H9 (cell line): ENCODE measurements around the gene DNAH1. TPM values are rescaled to one million over a fixed set of nuclear protein-coding genes. Genes with fewer than 3 reads are reported as not detected.

Experiments used
- DNase-seq: peaks from one replicate; pipeline ENCODE4 v3.0.0-alpha.2; 2017
- H2AFZ ChIP-seq: one replicate; pipeline ENCODE4 v1.6.1; 2013; ENCODE audit warnings: mild to moderate bottlenecking, low read length, control low read depth, moderate library complexity
- H2AK5ac ChIP-seq: 2 replicates; pipeline ENCODE4 v1.6.1; 2013; ENCODE audit warnings: low read length, control low read depth, mixed read lengths; ENCODE audit not compliant: insufficient read length
- H2BK120ac ChIP-seq: one replicate; pipeline ENCODE4 v1.6.1; 2013; ENCODE audit warnings: low read depth, mild to moderate bottlenecking, low read length, control low read depth, inconsistent platforms; ENCODE audit not compliant: poor library complexity, severe bottlenecking
- H2BK12ac ChIP-seq: 2 replicates; pipeline ENCODE4 v1.6.1; 2013; ENCODE audit warnings: low read length, control low read depth, mixed read lengths, low read depth; ENCODE audit not compliant: insufficient read length
- H2BK15ac ChIP-seq: 2 replicates; pipeline ENCODE4 v1.6.1; 2013; ENCODE audit warnings: low read depth, low read length, control low read depth
- H2BK20ac ChIP-seq: one replicate; pipeline ENCODE4 v1.6.1; 2013; ENCODE audit warnings: low read depth, mild to moderate bottlenecking, low read length, control low read depth, inconsistent platforms; ENCODE audit not compliant: poor library complexity, severe bottlenecking
- H2BK5ac ChIP-seq: 2 replicates; pipeline ENCODE4 v1.6.1; 2013; ENCODE audit warnings: low read length, control low read depth, mixed read lengths; ENCODE audit not compliant: insufficient read length
- H3K14ac ChIP-seq: 2 replicates; pipeline ENCODE4 v1.6.1; 2013; ENCODE audit warnings: low read length, control low read depth; ENCODE audit not compliant: insufficient read depth
- H3K18ac ChIP-seq: 2 replicates; pipeline ENCODE4 v1.6.1; 2013; ENCODE audit warnings: low read depth, mild to moderate bottlenecking, mixed read lengths, low read length, control low read depth; ENCODE audit not compliant: insufficient read length
- H3K23ac ChIP-seq: 2 replicates; pipeline ENCODE4 v1.6.1; 2013; ENCODE audit warnings: low read length, control low read depth, mixed read lengths, low read depth; ENCODE audit not compliant: insufficient read length
- H3K23me2 ChIP-seq: 2 replicates; pipeline ENCODE4 v1.6.1; 2013; ENCODE audit warnings: low read depth, mild to moderate bottlenecking, mixed read lengths, low read length, control low read depth; ENCODE audit not compliant: insufficient read length, poor library complexity, severe bottlenecking
- H3K27ac ChIP-seq: 2 replicates; pipeline ENCODE4 v1.5.1; 2013; ENCODE audit warnings: low read length, control low read depth, mixed read lengths, low read depth; ENCODE audit not compliant: insufficient read length
- H3K27me3 ChIP-seq: 2 replicates; pipeline ENCODE4 v1.6.1; 2013; ENCODE audit warnings: low read length, control low read depth, inconsistent platforms; ENCODE audit not compliant: insufficient read depth
- H3K4ac ChIP-seq: 2 replicates; pipeline ENCODE4 v1.6.1; 2013; ENCODE audit warnings: low read depth, mild to moderate bottlenecking, control low read depth, inconsistent platforms, low read length, moderate library complexity
- H3K4me1 ChIP-seq: 2 replicates; pipeline ENCODE4 v1.6.1; 2013; ENCODE audit warnings: low read length, control low read depth, inconsistent platforms; ENCODE audit not compliant: insufficient read depth
- H3K4me2 ChIP-seq: 2 replicates; pipeline ENCODE4 v1.6.1; 2013; ENCODE audit warnings: low read length, control low read depth, mixed read lengths; ENCODE audit not compliant: insufficient read length, insufficient read depth
- H3K56ac ChIP-seq: 2 replicates; pipeline ENCODE4 v1.6.1; 2013; ENCODE audit warnings: low read depth, mild to moderate bottlenecking, mixed read lengths, low read length, control low read depth; ENCODE audit not compliant: insufficient read length
- H3K79me1 ChIP-seq: 2 replicates; pipeline ENCODE4 v1.6.1; 2013; ENCODE audit warnings: low read depth, mild to moderate bottlenecking, moderate library complexity, low read length, control low read depth, inconsistent platforms; ENCODE audit not compliant: insufficient read depth, poor library complexity, severe bottlenecking
- H3K79me2 ChIP-seq: 2 replicates; pipeline ENCODE4 v1.6.1; 2013; ENCODE audit warnings: low read length, control low read depth, inconsistent platforms; ENCODE audit not compliant: insufficient read depth
- H3K9ac ChIP-seq: 2 replicates; pipeline ENCODE4 v1.6.1; 2013; ENCODE audit warnings: low read length, control low read depth, mixed read lengths; ENCODE audit not compliant: insufficient read length; ENCODE audit errors: extremely low read depth
- H3K9me3 ChIP-seq: one replicate; pipeline ENCODE4 v1.6.1; 2013; ENCODE audit warnings: low read depth, low read length, inconsistent platforms; ENCODE audit not compliant: control insufficient read depth
- H3T11ph ChIP-seq: one replicate; pipeline ENCODE4 v1.6.1; 2013; ENCODE audit warnings: mild to moderate bottlenecking, low read length, control low read depth, inconsistent platforms
- H4K20me1 ChIP-seq: one replicate; pipeline ENCODE4 v1.6.1; 2013; ENCODE audit not compliant: control insufficient read depth, insufficient read length, insufficient read depth
- H4K5ac ChIP-seq: 2 replicates; pipeline ENCODE4 v1.6.1; 2013; ENCODE audit warnings: low read depth, mild to moderate bottlenecking, mixed read lengths, low read length, control low read depth; ENCODE audit not compliant: insufficient read length
- H4K8ac ChIP-seq: replicated peaks from 2 replicates; pipeline ENCODE4 v1.6.1; 2013; ENCODE audit warnings: low read length, control low read depth, mixed read lengths, low read depth; ENCODE audit not compliant: insufficient read length
- H4K91ac ChIP-seq: 2 replicates; pipeline ENCODE4 v1.6.1; 2013; ENCODE audit warnings: low read depth, mild to moderate bottlenecking, moderate library complexity, mixed read lengths, low read length, control low read depth; ENCODE audit not compliant: insufficient read length
- H3K27ac Mint-ChIP-seq, 3 experiments: 2 replicates in 2 of 3; 3 replicates in 1 of 3; pipeline ENCODE4 v1.8.0; 2020 to 2021; ENCODE audit warnings: mixed read lengths in 3 of 3, mild to moderate bottlenecking in 1 of 3, moderate library complexity in 1 of 3
- H3K27me3 Mint-ChIP-seq: 2 replicates; pipeline ENCODE4 v1.8.0; 2021; ENCODE audit warnings: low read depth, mild to moderate bottlenecking, moderate library complexity, mixed read lengths
- H3K36me3 Mint-ChIP-seq, 3 experiments: 2 replicates in 2 of 3; 3 replicates in 1 of 3; pipeline ENCODE4 v1.8.0; 2020 to 2021; ENCODE audit warnings: low read depth in 3 of 3, mixed read lengths in 3 of 3; ENCODE audit not compliant: insufficient read depth in 1 of 3
- H3K4me1 Mint-ChIP-seq, 2 experiments: 2 replicates each; pipeline ENCODE4 v1.8.0; 2020; ENCODE audit warnings: mixed read lengths in 2 of 2
- H3K4me3 Mint-ChIP-seq, 2 experiments: 2 replicates in 1 of 2; 3 replicates in 1 of 2; pipeline ENCODE4 v1.8.0; 2020 to 2021; ENCODE audit warnings: mild to moderate bottlenecking in 2 of 2, mixed read lengths in 2 of 2, moderate library complexity in 1 of 2
- H3K9me3 Mint-ChIP-seq, 2 experiments: 2 replicates in 1 of 2; 3 replicates in 1 of 2; pipeline ENCODE4 v1.8.0; 2020; ENCODE audit warnings: mild to moderate bottlenecking in 2 of 2, mixed read lengths in 2 of 2, moderate library complexity in 1 of 2
- WGBS: extraction: QIAGEN DNeasy Blood & Tissue Kit; methylation state at CpG from one replicate; pipeline ENCODE4 v1.1.7; 2013; ENCODE audit warnings: missing lambda C conversion rate, low lambda C conversion rate, mixed read lengths; ENCODE audit not compliant: insufficient read length; ENCODE audit errors: extremely low coverage; 5-methylcytosine and 5-hydroxymethylcytosine counted together
- total RNA-seq: library from RNA; stranded (reverse); gene quantifications from 2 replicates; pipeline ENCODE4 v1.2.1, GENCODE V29; 2021
- TF ChIP-seq, protein P1 (sequence below): fragments of 200-600 bp; sonication (generic); conservative IDR thresholded peaks from 3 replicates; pipeline ENCODE4 v1.8.0; 2021; ENCODE audit warnings: antibody characterized with exemption, mild to moderate bottlenecking

Gene DNAH1
- total RNA-seq, 1 experiment from 2014 or later, result 2.0 TPM

DNA sequence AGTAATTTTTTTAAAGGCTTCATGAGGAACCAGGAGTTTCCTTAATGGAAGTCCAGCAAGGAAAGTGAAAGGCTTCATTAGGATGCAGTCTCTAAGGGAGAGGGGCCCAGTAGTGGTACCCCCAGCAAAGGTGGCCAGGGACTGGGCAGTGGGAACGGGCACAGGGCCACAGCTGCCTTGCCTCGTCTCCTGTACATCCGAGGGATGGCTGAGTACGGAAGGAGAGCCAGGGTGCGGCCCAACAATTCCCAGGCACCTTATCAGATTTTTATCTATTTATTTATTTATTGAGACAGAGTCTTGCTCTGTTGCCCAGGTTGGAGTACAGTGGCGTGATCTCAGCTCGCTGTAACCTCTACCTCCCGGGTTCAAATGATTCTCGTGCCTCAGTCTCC, 114.3 kb downstream of the DNAH1 start:
- no peaks in the 10 kb centered on the region for H3K9me3 ChIP-seq
- no peak overlapping the region for H2BK5ac ChIP-seq
- H3K56ac ChIP-seq, result no peak overlapping the region
- no peaks in the 10 kb centered on the region for H4K20me1 ChIP-seq
- no peak for DNase-seq
- H2AK5ac ChIP-seq, result no peak overlapping the region
- TF ChIP-seq, protein P1, sequence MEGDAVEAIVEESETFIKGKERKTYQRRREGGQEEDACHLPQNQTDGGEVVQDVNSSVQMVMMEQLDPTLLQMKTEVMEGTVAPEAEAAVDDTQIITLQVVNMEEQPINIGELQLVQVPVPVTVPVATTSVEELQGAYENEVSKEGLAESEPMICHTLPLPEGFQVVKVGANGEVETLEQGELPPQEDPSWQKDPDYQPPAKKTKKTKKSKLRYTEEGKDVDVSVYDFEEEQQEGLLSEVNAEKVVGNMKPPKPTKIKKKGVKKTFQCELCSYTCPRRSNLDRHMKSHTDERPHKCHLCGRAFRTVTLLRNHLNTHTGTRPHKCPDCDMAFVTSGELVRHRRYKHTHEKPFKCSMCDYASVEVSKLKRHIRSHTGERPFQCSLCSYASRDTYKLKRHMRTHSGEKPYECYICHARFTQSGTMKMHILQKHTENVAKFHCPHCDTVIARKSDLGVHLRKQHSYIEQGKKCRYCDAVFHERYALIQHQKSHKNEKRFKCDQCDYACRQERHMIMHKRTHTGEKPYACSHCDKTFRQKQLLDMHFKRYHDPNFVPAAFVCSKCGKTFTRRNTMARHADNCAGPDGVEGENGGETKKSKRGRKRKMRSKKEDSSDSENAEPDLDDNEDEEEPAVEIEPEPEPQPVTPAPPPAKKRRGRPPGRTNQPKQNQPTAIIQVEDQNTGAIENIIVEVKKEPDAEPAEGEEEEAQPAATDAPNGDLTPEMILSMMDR, result no peak
- H2BK120ac ChIP-seq, result no peak overlapping the region
- H3K27me3 ChIP-seq, result no peaks in the 10 kb centered on the region
- Mint-ChIP-seq H3K9me3 (no peaks in the 10 kb centered on the region), H3K4me3 (no peak overlapping the region), H3K4me1 (peaks cover 14 to 30% of the 10 kb centered on the region in 2 experiments), H3K27me3 (peaks cover 2% of the 10 kb centered on the region; the same call in 1 of the 2 replicates), H3K36me3 (no peaks in the 10 kb centered on the region), H3K27ac (no peak overlapping the region)
- no peak overlapping the region for H3K4me2 ChIP-seq
- no peaks in the 10 kb centered on the region for H3K4me1 ChIP-seq
- H3K79me1 ChIP-seq, result no peaks in the 10 kb centered on the region
- no peak overlapping the region for H3K27ac ChIP-seq
- H2BK20ac ChIP-seq, result no peak overlapping the region
- H2AFZ ChIP-seq, result no peak overlapping the region
- no peak overlapping the region for H4K91ac ChIP-seq
- no peak overlapping the region for H3K23ac ChIP-seq
- H3K9ac ChIP-seq, result no peak overlapping the region
- H3K14ac ChIP-seq, result no peak overlapping the region
- H3K79me2 ChIP-seq, result no peaks in the 10 kb centered on the region
- no peak overlapping the region for H4K5ac ChIP-seq
- H2BK15ac ChIP-seq, result no peak overlapping the region
- H3K18ac ChIP-seq, result no peak overlapping the region
- H4K8ac ChIP-seq, result no peak overlapping the region
- H2BK12ac ChIP-seq, result no peak overlapping the region
- H3K23me2 ChIP-seq, result no peaks in the 10 kb centered on the region
- no peak overlapping the region for H3T11ph ChIP-seq
- H3K4ac ChIP-seq, result no peak overlapping the region
- WGBS, result no CpG with 5 or more reads among the region's 9 CpGs
